Activated CD8-positive, alpha-beta T cell treated with anti-CD3 and anti-CD28 coated beads for 36 hours (primary cell): ENCODE measurements around the gene OR4D10. TPM values are rescaled to one million over a fixed set of nuclear protein-coding genes. Genes with fewer than 3 reads are reported as not detected.

Experiments used
- ATAC-seq: fragments of 200-7000 bp; cut with Tn5 transposase; one replicate; pipeline ENCODE4 v1.10.0; 2021; ENCODE audit warnings: mild to moderate bottlenecking, moderate library complexity
- CTCF ChIA-PET: fragments of 350-600 bp; sonication (Branson Sonifier 250); formaldehyde crosslinking; loops from one replicate; lab custom pipeline; 2021; ENCODE audit warnings: antibody characterized with exemption; lab: Charles Lee
- POLR2A ChIA-PET: fragments of 350-600 bp; sonication (Branson Sonifier 250); formaldehyde crosslinking; loops from one replicate; lab custom pipeline; 2021; ENCODE audit warnings: antibody characterized with exemption; lab: Charles Lee
- DNase-seq: peaks from one replicate; pipeline ENCODE4 v3.0.0-alpha.2; 2020
- H3K27ac Mint-ChIP-seq: one replicate; pipeline ENCODE4 v1.8.0; 2021; ENCODE audit warnings: mild to moderate bottlenecking, mixed read lengths
- H3K27me3 Mint-ChIP-seq: one replicate; pipeline ENCODE4 v1.8.0; 2021; ENCODE audit warnings: mixed read lengths
- H3K36me3 Mint-ChIP-seq: one replicate; pipeline ENCODE4 v1.8.0; 2021; ENCODE audit warnings: low read depth, mixed read lengths
- H3K4me1 Mint-ChIP-seq: one replicate; pipeline ENCODE4 v1.8.0; 2021; ENCODE audit warnings: low read depth, mixed read lengths
- H3K4me3 Mint-ChIP-seq: one replicate; pipeline ENCODE4 v1.8.0; 2021; ENCODE audit warnings: mild to moderate bottlenecking, moderate library complexity, mixed read lengths
- H3K9me3 Mint-ChIP-seq: one replicate; pipeline ENCODE4 v1.8.0; 2021; ENCODE audit warnings: mixed read lengths
- intact Hi-C: fragments of 100-400 bp; cut with micrococcal nuclease; formaldehyde crosslinking; loops from one replicate; pipeline ENCODE4 v1.10.0; 2022
- total RNA-seq, 2 experiments: library from RNA; stranded (reverse); gene quantifications; one replicate each; pipeline ENCODE4 v1.2.3, GENCODE V29; 2021
- TF ChIP-seq, protein P1 (sequence below): fragments of 200-600 bp; IDR thresholded peaks from one replicate; pipeline ENCODE4 v1.8.0; 2022; ENCODE audit warnings: antibody characterized with exemption, mild to moderate bottlenecking

The OR4D10 gene
- total RNA-seq = not detected

DNA sequence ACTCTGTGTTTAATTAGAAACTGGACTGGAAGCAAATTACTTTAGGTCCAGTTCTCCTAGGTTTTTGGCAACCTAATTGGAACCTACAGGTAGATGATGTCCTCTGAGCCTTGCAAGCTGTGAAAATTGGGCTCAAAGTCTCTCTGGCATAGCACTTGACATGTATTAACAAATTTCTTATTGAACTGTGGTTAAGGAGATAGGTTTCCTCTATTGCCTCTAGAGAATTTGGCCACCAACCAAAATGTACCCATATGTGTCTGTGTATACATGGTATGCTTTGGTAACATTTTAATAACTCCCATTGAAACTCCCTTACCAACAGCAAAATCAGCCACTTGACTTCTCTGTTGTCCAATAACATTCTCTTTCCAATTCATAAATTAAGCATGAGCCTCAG lies at the start of gene OR4D10:
OR4D10 (plus strand) TSS at position 301 of the 400 bp plus-strand sequence. CDS start 4,115 bp downstream, outside the sequence.
- POLR2A ChIA-PET = interaction anchor here (0.6 kb wide), 1 partner anchor 93 kb away, joined by 4 read pairs; no protein-coding TSS in a partner anchor
- H3K27ac Mint-ChIP-seq = no peak within 1 kb of the TSS
- CTCF ChIA-PET = no interaction called here
- ATAC-seq (no peak), DNase-seq (no peak)
- peaks cover 5% of the 10 kb centered on the region for H3K27me3 Mint-ChIP-seq
- intact Hi-C loops = no loop called here
- no peaks in the 10 kb centered on the region for H3K9me3 Mint-ChIP-seq
- H3K36me3 Mint-ChIP-seq = no peaks in the 10 kb centered on the region
- H3K4me3 Mint-ChIP-seq = no peak within 1 kb of the TSS
- H3K4me1 Mint-ChIP-seq = no peaks in the 10 kb centered on the region
- TF ChIP-seq, protein P1, sequence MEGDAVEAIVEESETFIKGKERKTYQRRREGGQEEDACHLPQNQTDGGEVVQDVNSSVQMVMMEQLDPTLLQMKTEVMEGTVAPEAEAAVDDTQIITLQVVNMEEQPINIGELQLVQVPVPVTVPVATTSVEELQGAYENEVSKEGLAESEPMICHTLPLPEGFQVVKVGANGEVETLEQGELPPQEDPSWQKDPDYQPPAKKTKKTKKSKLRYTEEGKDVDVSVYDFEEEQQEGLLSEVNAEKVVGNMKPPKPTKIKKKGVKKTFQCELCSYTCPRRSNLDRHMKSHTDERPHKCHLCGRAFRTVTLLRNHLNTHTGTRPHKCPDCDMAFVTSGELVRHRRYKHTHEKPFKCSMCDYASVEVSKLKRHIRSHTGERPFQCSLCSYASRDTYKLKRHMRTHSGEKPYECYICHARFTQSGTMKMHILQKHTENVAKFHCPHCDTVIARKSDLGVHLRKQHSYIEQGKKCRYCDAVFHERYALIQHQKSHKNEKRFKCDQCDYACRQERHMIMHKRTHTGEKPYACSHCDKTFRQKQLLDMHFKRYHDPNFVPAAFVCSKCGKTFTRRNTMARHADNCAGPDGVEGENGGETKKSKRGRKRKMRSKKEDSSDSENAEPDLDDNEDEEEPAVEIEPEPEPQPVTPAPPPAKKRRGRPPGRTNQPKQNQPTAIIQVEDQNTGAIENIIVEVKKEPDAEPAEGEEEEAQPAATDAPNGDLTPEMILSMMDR = no peak

DNA sequence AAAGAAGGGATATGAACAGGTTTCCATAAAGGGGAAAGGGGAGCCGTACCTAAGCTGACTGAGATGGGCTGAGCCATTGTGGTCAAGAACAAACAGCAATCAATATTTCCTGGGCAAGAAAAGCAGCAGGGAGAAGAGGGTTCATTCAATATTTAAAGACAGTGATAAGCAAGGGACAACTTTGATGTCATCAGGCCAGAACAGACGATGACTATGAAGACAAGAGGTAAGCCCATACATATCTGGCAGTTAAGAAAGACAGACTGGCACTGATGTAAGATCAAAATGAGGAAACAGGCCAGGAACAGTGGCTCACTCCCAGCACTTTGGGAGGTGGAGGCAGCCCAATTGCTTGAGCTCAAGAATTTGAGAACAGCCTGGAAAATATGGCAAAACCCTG lies 49.3 kb upstream of the OR4D10 start:
- Mint-ChIP-seq H3K4me3 (no peak overlapping the region), H3K36me3 (no peaks in the 10 kb centered on the region), H3K27ac (no peak overlapping the region), H3K27me3 (no peaks in the 10 kb centered on the region), H3K9me3 (no peaks in the 10 kb centered on the region), H3K4me1 (no peaks in the 10 kb centered on the region)
- intact Hi-C loops = loop anchor here (5.0 kb wide), 1 partner anchor 137 kb away; no protein-coding TSS in a partner anchor
- TF ChIP-seq, protein P1 = no peak
- ATAC-seq = no peak
- CTCF ChIA-PET = no interaction called here
- no peak for DNase-seq
- POLR2A ChIA-PET = no interaction called here

DNA sequence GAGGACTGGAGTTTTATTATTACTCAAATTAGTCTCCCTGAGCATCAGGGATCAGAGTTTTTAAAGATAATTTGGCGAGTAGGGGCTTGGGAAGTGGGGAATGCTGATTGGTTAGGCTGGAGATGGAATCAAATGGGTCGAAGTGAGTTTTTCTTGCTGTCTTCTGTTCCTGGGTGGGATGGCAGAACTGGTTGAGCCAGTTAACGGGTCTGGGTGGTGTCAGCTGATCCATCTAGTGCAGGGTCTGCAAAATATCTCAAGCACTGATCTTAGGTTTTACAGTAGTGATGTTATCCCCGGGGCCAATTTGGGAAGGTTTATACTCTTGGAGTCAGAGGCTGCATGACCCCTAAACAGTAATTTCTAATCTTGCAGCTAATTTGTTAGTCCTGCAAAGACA lies 48.0 kb upstream of the OR4D10 start:
- CTCF ChIA-PET = no interaction called here
- ATAC-seq (no peak), DNase-seq (no peak)
- TF ChIP-seq, protein P1 = no peak
- POLR2A ChIA-PET = no interaction called here
- no peak overlapping the region for H3K4me3 Mint-ChIP-seq
- no peak overlapping the region for H3K27ac Mint-ChIP-seq
- H3K9me3 Mint-ChIP-seq = no peaks in the 10 kb centered on the region
- H3K27me3 Mint-ChIP-seq = peaks cover 1% of the 10 kb centered on the region
- H3K4me1 Mint-ChIP-seq = no peaks in the 10 kb centered on the region
- intact Hi-C loops = no loop called here
- H3K36me3 Mint-ChIP-seq = no peaks in the 10 kb centered on the region

DNA sequence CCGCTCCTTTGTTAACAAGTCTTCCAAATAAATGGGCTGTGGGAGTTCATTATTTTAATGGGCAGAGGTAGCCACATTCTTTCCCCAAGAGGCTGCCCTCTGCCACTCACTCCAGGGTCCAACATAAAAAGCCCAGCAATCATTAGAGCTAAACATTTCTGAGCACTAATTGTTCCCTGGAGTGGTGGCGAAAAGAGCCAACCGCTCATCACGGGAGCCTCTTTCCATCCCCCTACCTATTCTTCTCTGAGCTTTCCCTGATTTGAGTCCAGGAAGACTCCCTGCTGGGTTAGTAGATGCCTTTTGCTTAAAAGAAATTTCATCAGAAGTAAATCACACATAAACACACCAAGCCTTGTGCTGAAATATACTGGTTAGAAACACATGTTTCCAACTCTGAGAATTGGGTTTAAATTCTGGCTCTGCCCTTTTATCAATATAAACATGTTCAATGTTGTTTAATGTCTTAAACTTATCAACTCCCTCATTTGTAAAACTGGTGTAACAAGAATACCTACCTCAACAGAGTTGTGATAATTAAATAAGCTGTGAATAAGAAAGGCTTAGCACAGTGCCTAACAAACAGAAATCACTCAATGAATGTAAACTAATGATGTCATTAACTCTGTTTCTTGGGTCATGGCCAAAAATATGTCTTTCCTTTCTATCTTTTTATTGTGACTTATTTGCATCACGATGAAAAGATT lies 46.6 kb upstream of the OR4D10 start, which contains the start of gene OR5A2:
OR5A2 (minus strand) TSS at position 53 of the 707 bp plus-strand sequence. CDS start 3,460 bp downstream, outside the sequence.
- H3K4me1 Mint-ChIP-seq = no peaks in the 10 kb centered on the region
- ChIA-PET POLR2A (no interaction called here), CTCF (no interaction called here)
- no peak within 1 kb of the TSS for H3K4me3 Mint-ChIP-seq
- no peak for DNase-seq
- TF ChIP-seq, protein P1 = no peak
- H3K36me3 Mint-ChIP-seq = no peaks in the 10 kb centered on the region
- intact Hi-C loops = no loop called here
- peaks cover 1% of the 10 kb centered on the region for H3K27me3 Mint-ChIP-seq
- ATAC-seq = no peak
- H3K9me3 Mint-ChIP-seq = no peaks in the 10 kb centered on the region
- no peak within 1 kb of the TSS for H3K27ac Mint-ChIP-seq

DNA sequence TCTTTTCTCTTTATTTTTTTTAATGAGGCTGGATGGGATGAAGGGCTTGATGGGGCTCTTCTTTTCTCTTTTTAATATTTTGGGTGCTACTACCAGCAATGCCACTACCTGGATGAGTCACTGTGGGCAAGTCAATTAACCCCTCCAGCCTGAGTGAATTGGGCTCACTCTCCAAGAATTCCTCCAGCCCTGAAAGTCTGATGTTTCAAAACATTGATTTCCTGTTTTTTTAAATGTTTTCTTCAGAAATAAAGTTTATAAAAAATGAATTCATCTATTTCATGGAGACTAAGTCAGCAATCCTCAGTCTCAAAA lies 46.1 kb upstream of the OR4D10 start:
- TF ChIP-seq, protein P1 = no peak
- ATAC-seq (no peak), DNase-seq (no peak)
- H3K36me3 Mint-ChIP-seq = no peaks in the 10 kb centered on the region
- H3K4me1 Mint-ChIP-seq = no peaks in the 10 kb centered on the region
- H3K27me3 Mint-ChIP-seq = peaks cover 5% of the 10 kb centered on the region
- ChIA-PET CTCF (no interaction called here), POLR2A (no interaction called here)
- no peak overlapping the region for H3K27ac Mint-ChIP-seq
- H3K4me3 Mint-ChIP-seq = no peak overlapping the region
- intact Hi-C loops = no loop called here
- H3K9me3 Mint-ChIP-seq = no peaks in the 10 kb centered on the region
